GM18511 (cell line): ENCODE data around the gene FMR1NB.

ENCODE experiments used
- ATAC-seq: cut with Tn5 transposase; IDR thresholded peaks from one replicate; pipeline ENCODE4 v1.9.1; 2021; ENCODE audit warnings: mild to moderate bottlenecking, moderate library complexity; ENCODE audit not compliant: unreplicated experiment

Gene FMR1NB

GRCh38 chrX:147981038-147981752 lies at the start of gene FMR1NB:
TSS of gene FMR1NB (plus strand) at chrX:147981337. CDS start at chrX:147981403, 66 bp downstream.
- ATAC-seq, result no peak

GRCh38 chrX:147933815-147934214 lies 47.3 kb upstream of the FMR1NB start:
- no peak for ATAC-seq

GRCh38 chrX:147935156-147935758 lies 45.9 kb upstream of the FMR1NB start:
- ATAC-seq, result no peak

GRCh38 chrX:147945286-147945685 lies 35.9 kb upstream of the FMR1NB start:
- no peak for ATAC-seq

GRCh38 chrX:147948531-147948930 lies 32.6 kb upstream of the FMR1NB start:
- no peak for ATAC-seq

- no peak for ATAC-seq
Observed at GRCh38 chrX:147950352-147950751, 30.8 kb upstream of the FMR1NB start.

- no peak for ATAC-seq
Observed at GRCh38 chrX:147953976-147954375, 27.2 kb upstream of the FMR1NB start.

GRCh38 chrX:147957291-147957690 lies 23.8 kb upstream of the FMR1NB start:
- ATAC-seq, result no peak

GRCh38 chrX:147958291-147958690 lies 22.8 kb upstream of the FMR1NB start:
- no peak for ATAC-seq

- no peak for ATAC-seq
Observed at GRCh38 chrX:147960722-147961121, 20.4 kb upstream of the FMR1NB start.

- no peak for ATAC-seq
Observed at GRCh38 chrX:147962476-147962875, 18.7 kb upstream of the FMR1NB start.

- no peak for ATAC-seq
Observed at GRCh38 chrX:147978931-147979330, 2.2 kb upstream of the FMR1NB start.

GRCh38 chrX:148020329-148020728 lies 39.2 kb downstream of the FMR1NB start:
- ATAC-seq, result no peak

GRCh38 chrX:148024425-148025148 lies 43.5 kb downstream of the FMR1NB start:
- ATAC-seq, result peak; percentile 93

- no peak for ATAC-seq
Observed at GRCh38 chrX:148035380-148035779, 54.2 kb downstream of the FMR1NB start.

GRCh38 chrX:148037020-148037419 lies 55.9 kb downstream of the FMR1NB start:
- no peak for ATAC-seq

- ATAC-seq, result no peak
Observed at GRCh38 chrX:148043271-148043855, 62.2 kb downstream of the FMR1NB start.

- ATAC-seq, result no peak
Observed at GRCh38 chrX:148047200-148047599, 66.1 kb downstream of the FMR1NB start.

GRCh38 chrX:148049441-148049840 lies 68.3 kb downstream of the FMR1NB start:
- ATAC-seq, result no peak

GRCh38 chrX:148051973-148052372 lies 70.8 kb downstream of the FMR1NB start:
- no peak for ATAC-seq

GRCh38 chrX:148067285-148067684 lies 86.1 kb downstream of the FMR1NB start:
- no peak for ATAC-seq
